HepG2 (cell line): ENCODE data around the gene IGDCC3.

Source experiments
- EZH2 ChIP-seq: conservative IDR thresholded peaks from 2 replicates; pipeline ENCODE4 v1.6.1; 2012; ENCODE audit warnings: mild to moderate bottlenecking, low read depth, low read length, moderate library complexity
- GABPA ChIP-seq, 2 experiments: IDR thresholded peaks; 2 replicates each; pipeline ENCODE4 v1.6.1; 2011 to 2016; ENCODE audit warnings: low read depth in 2 of 2, low read length in 1 of 2, missing biosample characterization in 1 of 2, missing genetic modification characterization in 1 of 2
- POLR2A ChIP-seq, 2 experiments: IDR thresholded peaks; 2 replicates each; pipeline ENCODE4 v1.6.1; 2011; ENCODE audit warnings: low read depth in 2 of 2, low read length in 2 of 2, mild to moderate bottlenecking in 1 of 2, moderate library complexity in 1 of 2; ENCODE audit not compliant: insufficient read depth in 1 of 2
- RAD21 ChIP-seq: fragments of 450-650 bp; formaldehyde crosslinking; IDR thresholded peaks from 2 replicates; pipeline ENCODE4 v1.5.0; 2020; ENCODE audit warnings: mild to moderate bottlenecking
- ZNF253 ChIP-seq: sonication (generic); formaldehyde crosslinking; IDR thresholded peaks from 2 replicates; pipeline ENCODE4 v1.8.0; 2022; ENCODE audit warnings: mild to moderate bottlenecking, missing genetic modification reagents, borderline replicate concordance
- TF ChIP-seq, protein P1 (sequence below): sonication (generic); formaldehyde crosslinking; conservative IDR thresholded peaks from 2 replicates; pipeline ENCODE4 v1.4.0; 2020; ENCODE audit warnings: missing genetic modification reagents
- TF ChIP-seq, protein P2 (sequence below): IDR thresholded peaks from 2 replicates; pipeline ENCODE4 v1.6.1; 2016; ENCODE audit warnings: missing genetic modification reagents, missing compliant biosample characterization
- TF ChIP-seq, protein P3 (sequence below): sonication (generic); formaldehyde crosslinking; IDR thresholded peaks from 2 replicates; pipeline ENCODE4 v1.4.0; 2020; ENCODE audit warnings: mild to moderate bottlenecking, missing genetic modification reagents

DNA sequence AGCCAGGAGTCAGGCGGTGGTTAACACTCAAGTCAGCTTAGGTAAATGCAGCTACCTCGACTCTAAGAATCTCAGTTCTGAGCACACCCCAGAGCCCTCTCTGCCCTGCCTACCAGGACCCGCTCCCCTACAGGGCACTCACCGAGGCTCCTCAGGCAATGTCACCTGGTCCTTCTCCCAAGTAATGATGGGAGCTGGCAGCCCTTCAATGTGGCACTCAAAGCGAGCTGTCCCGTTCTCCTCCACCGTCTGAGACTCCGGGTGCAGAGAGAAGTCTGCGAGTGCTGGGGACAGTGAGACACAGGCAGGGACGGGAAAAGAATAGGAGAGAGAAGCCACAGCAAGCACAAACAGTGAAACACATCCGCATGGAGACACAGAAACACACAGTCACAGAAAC is 32.2 kb upstream of the IGDCC3 start:
- TF ChIP-seq GABPA (IDR thresholded peaks at IDR 0.05; ENCODE audit: low read depth, low read length) (no peak), GABPA (CRISPR knock-in tag; IDR thresholded peaks at IDR 0.05; ENCODE audit: low read depth) (no peak), POLR2A (IDR thresholded peaks at IDR 0.05; ENCODE audit: insufficient read depth in 1 of 2, low read depth in 2 of 2, low read length in 2 of 2) (no peak), ZNF253 (CRISPR knock-in tag) (no peak), RAD21 (CRISPR knock-in tag) (no peak), EZH2 (no peak)
- TF ChIP-seq, protein P1, sequence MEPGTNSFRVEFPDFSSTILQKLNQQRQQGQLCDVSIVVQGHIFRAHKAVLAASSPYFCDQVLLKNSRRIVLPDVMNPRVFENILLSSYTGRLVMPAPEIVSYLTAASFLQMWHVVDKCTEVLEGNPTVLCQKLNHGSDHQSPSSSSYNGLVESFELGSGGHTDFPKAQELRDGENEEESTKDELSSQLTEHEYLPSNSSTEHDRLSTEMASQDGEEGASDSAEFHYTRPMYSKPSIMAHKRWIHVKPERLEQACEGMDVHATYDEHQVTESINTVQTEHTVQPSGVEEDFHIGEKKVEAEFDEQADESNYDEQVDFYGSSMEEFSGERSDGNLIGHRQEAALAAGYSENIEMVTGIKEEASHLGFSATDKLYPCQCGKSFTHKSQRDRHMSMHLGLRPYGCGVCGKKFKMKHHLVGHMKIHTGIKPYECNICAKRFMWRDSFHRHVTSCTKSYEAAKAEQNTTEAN (CRISPR knock-in tag): no peak
- TF ChIP-seq, protein P2, sequence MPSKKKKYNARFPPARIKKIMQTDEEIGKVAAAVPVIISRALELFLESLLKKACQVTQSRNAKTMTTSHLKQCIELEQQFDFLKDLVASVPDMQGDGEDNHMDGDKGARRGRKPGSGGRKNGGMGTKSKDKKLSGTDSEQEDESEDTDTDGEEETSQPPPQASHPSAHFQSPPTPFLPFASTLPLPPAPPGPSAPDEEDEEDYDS (CRISPR knock-in tag): no peak
- TF ChIP-seq, protein P3, sequence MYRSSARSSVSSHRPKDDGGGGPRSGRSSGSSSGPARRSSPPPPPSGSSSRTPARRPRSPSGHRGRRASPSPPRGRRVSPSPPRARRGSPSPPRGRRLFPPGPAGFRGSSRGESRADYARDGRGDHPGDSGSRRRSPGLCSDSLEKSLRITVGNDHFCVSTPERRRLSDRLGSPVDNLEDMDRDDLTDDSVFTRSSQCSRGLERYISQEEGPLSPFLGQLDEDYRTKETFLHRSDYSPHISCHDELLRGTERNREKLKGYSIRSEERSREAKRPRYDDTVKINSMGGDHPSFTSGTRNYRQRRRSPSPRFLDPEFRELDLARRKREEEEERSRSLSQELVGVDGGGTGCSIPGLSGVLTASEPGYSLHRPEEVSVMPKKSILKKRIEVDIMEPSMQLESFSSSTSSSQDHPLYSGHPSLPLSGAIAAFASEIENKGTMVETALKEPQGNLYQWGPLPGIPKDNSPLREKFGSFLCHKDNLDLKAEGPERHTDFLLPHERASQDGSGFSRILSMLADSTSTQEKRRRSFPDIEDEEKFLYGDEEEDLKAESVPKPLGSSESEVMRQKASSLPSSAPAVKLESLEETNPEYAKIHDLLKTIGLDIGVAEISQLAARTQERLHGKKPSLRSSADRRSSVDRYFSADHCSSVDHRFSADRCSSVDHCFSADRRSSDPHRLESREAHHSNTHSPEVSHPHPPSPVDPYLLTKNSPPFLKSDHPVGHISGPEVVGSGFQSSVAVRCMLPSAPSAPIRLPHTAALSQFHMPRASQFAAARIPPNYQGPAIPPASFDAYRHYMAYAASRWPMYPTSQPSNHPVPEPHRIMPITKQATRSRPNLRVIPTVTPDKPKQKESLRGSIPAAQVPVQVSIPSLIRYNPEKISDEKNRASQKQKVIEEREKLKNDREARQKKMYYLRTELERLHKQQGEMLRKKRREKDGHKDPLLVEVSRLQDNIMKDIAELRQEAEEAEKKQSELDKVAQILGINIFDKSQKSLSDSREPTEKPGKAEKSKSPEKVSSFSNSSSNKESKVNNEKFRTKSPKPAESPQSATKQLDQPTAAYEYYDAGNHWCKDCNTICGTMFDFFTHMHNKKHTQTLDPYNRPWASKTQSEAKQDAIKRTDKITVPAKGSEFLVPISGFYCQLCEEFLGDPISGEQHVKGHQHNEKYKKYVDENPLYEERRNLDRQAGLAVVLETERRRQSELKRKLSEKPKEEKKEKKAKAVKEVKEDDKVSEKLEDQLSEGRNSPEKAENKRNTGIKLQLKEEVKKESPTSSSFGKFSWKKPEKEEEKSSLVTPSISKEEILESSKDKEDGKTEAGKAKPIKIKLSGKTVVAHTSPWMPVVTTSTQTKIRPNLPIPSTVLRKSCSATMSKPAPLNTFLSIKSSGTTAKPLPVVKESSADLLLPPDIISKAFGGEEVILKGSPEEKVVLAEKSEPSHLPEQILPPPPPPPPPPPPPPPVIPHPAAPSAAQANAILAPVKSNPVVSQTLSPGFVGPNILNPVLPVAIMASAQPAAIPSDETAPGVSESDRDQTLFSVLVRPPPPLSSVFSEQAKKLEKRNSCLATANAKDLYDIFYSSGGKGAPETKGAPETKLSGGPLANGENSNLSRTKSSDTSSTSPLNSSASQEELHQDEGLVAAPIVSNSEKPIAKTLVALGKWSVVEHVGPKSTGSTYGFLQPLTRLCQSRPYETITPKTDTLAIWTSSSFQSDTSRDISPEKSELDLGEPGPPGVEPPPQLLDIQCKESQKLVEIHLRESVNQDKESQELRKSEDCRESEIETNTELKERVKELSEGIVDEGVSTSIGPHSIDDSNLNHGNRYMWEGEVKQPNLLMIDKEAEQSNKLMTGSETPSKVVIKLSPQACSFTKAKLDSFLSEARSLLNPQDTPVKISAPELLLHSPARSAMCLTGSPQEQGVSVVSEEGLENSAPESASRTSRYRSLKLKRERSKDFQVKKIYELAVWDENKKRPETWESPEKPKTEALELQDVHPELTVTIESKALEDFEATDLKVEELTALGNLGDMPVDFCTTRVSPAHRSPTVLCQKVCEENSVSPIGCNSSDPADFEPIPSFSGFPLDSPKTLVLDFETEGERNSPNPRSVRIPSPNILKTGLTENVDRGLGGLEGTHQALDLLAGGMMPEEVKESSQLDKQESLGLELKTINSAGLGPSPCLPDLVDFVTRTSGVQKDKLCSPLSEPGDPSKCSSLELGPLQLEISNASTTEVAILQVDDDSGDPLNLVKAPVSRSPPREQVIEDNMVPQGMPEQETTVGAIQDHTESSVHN (CRISPR knock-in tag): no peak
